Left ventricle myocardium inferior (tissue), 1 donor: ENCODE data around the gene SHE. TPM values are rescaled to one million over a fixed set of nuclear protein-coding genes. Genes with fewer than 3 reads are reported as not detected.

ENCODE experiments used
- DNase-seq: peaks from one replicate; pipeline ENCODE4 v3.0.0-alpha.2; 2020
- H3K27ac ChIP-seq: fragments of 200-600 bp; replicated peaks from 2 replicates; pipeline ENCODE4 v1.8.0; 2021
- H3K27me3 ChIP-seq: fragments of 200-600 bp; 2 replicates; pipeline ENCODE4 v1.8.0; 2021; ENCODE audit warnings: low read depth
- H3K36me3 ChIP-seq: fragments of 200-600 bp; 2 replicates; pipeline ENCODE4 v1.8.0; 2021
- H3K4me1 ChIP-seq: fragments of 200-600 bp; 2 replicates; pipeline ENCODE4 v1.8.0; 2021
- H3K4me3 ChIP-seq: fragments of 200-600 bp; 2 replicates; pipeline ENCODE4 v1.8.0; 2021; ENCODE audit warnings: mild to moderate bottlenecking, moderate library complexity
- H3K9me3 ChIP-seq: fragments of 200-600 bp; replicated peaks from 2 replicates; pipeline ENCODE4 v1.8.0; 2021
- intact Hi-C: fragments of 100-400 bp; cut with micrococcal nuclease; formaldehyde crosslinking; loops from one replicate; pipeline ENCODE4 v1.11.0; 2022
- total RNA-seq: library from RNA; stranded (reverse); fragmentation: NEBNext Ultra II Directional; extraction: Animal tissue kit (Norgen Biotek cat#: 25700); gene quantifications from one replicate; pipeline ENCODE4 v1.2.1, GENCODE V29; 2021
- TF ChIP-seq, protein P1 (sequence below): fragments of 200-600 bp; IDR thresholded peaks from 2 replicates; pipeline ENCODE4 v1.8.0; 2021; ENCODE audit warnings: antibody characterized with exemption, mild to moderate bottlenecking, borderline replicate concordance
- donor health status: DM: no; HTN: yes; CAD: no; lungs with severe emphysema.

SHE gene
- total RNA-seq, 1 donor from 2014 or later = 9.2 TPM

DNA sequence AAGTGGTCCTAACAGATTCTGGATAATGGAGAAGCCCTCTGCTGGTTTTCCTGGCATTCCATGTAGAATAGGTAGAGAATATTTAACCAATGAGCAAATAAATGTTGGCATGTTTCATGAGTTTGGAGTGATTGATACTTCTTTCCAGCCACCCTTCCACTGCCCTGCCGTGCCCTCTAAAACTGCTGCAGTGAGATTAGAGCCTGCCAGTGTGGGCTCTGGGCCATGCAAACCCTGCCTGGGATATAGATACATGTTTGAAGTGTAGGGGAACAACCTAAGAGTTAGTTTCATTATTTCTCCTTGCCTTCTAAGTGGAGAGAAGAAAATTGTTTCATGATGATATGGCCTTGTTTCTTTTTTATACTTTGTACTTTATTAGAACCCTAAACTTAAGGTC is 45.8 kb upstream of the SHE start:
- Histone ChIP-seq H3K9me3 (no peaks in the 10 kb centered on the region), H3K36me3 (peaks cover 48% of the 10 kb centered on the region), H3K4me3 (no peak overlapping the region), H3K27ac (peak overlapping the region; percentile 45), H3K27me3 (no peaks in the 10 kb centered on the region), H3K4me1 (peaks cover 28% of the 10 kb centered on the region)
- intact Hi-C loops = loop anchor here (5.0 kb wide), 1 partner anchor 66 kb away; no protein-coding TSS in a partner anchor
- DNase-seq = peak; percentile 55
- TF ChIP-seq, protein P1, sequence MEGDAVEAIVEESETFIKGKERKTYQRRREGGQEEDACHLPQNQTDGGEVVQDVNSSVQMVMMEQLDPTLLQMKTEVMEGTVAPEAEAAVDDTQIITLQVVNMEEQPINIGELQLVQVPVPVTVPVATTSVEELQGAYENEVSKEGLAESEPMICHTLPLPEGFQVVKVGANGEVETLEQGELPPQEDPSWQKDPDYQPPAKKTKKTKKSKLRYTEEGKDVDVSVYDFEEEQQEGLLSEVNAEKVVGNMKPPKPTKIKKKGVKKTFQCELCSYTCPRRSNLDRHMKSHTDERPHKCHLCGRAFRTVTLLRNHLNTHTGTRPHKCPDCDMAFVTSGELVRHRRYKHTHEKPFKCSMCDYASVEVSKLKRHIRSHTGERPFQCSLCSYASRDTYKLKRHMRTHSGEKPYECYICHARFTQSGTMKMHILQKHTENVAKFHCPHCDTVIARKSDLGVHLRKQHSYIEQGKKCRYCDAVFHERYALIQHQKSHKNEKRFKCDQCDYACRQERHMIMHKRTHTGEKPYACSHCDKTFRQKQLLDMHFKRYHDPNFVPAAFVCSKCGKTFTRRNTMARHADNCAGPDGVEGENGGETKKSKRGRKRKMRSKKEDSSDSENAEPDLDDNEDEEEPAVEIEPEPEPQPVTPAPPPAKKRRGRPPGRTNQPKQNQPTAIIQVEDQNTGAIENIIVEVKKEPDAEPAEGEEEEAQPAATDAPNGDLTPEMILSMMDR = no peak

DNA sequence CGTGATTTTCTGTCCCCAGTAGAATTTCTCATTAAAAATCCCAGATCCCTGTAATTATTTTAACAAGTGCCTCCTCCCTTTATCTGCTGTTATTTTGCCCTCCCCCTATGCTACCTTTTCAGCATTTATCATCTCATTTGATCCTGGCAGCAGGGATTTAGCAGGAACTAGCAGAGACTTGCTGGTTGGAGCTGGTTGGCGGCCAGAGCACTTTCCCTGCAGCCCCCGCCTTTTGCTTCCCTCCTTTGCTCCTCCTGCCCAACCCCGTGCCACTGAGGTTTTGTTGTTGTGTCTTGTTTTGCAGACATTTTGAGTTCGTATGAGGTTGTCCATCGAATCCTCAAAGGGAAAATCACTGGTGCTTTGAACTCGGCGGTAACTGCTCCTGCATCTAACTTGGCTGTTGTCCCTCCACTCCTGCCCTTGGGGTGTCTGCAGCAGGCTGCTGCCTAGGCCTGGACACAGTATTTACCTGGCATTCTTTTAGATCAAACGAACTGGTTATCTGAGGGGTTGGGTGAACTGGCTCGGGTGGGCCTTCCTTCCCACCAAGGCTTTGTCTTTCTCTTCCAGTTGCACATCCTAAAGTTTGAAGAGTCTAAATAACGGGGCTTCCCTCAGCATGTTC is 45.0 kb upstream of the SHE start:
- no peak for DNase-seq
- no peak overlapping the region for H3K4me3 ChIP-seq
- TF ChIP-seq, protein P1 = no peak
- peak overlapping the region; percentile 45 for H3K27ac ChIP-seq
- H3K9me3 ChIP-seq = no peaks in the 10 kb centered on the region
- H3K36me3 ChIP-seq = peaks cover 40% of the 10 kb centered on the region
- peaks cover 27% of the 10 kb centered on the region for H3K4me1 ChIP-seq
- peaks cover 4% of the 10 kb centered on the region for H3K27me3 ChIP-seq
- intact Hi-C loops = loop anchor here (5.0 kb wide), 1 partner anchor 65 kb away; no protein-coding TSS in a partner anchor

DNA sequence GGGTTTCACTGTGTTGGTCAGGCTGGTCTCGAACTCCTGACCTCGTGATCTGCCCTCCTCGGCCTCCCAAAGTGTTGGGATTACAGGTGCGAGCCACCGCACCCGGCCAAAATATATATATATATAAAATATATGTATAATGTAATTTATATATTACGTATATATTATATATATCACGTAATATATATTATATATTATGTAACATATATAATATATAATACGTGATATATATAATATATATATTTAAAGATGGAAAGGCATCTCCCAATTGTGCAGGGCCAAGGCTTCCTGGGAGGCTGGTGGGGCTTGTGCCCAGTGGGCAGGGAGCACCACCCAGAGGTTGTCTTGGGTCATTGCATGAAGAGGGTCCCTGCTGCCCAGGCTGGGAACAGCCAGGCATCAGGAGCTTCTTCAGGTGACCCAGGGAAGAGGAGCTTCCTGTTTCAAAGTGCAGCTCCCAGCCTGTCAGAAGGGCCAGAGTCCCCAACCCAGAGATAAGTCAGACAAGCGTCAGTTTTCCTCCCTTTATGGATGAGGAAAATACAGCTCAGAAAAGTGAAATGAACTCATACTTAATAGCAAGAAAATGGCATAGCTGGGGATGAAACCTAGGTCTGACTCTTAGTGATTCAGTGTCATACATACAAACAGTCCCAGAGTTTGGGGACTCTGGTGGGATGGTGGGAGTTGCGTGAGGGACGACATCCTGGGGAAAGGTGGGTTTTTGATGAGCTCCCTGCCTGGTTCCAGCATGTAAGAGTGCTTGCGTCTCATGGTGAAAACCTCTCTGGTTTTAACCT is 44.3 kb upstream of the SHE start:
- Histone ChIP-seq H3K27me3 (peaks cover 4% of the 10 kb centered on the region), H3K4me3 (no peak overlapping the region), H3K27ac (no peak overlapping the region), H3K9me3 (no peaks in the 10 kb centered on the region), H3K36me3 (peaks cover 32% of the 10 kb centered on the region), H3K4me1 (peaks cover 27% of the 10 kb centered on the region)
- intact Hi-C loops = loop anchor here (5.0 kb wide), 1 partner anchor 64 kb away; no protein-coding TSS in a partner anchor
- TF ChIP-seq, protein P1 = peak; percentile 84
- peak; percentile 37 for DNase-seq

DNA sequence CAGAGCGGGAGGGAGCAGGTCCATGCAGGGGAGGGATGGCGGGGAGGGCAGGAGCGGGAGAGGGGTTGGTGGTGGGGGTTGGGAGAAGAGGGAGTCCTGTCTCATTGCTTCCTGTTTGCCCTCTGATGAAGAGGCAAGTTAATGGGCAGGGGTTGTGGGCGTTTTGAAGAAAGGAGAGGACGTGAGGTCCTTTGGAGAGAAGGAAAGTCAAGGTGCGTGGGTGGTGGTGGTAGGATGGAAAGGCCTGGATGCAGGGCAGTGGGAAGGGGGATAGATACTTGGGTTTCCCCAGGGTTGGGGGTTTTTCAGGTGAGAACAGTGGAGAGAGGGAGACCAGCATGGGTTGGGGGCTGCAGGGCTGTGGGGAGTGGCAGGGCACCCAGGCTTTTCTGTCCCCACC is 39.0 kb upstream of the SHE start:
- no peaks in the 10 kb centered on the region for H3K4me1 ChIP-seq
- no peaks in the 10 kb centered on the region for H3K9me3 ChIP-seq
- no peak overlapping the region for H3K27ac ChIP-seq
- DNase-seq = no peak
- no peak overlapping the region for H3K4me3 ChIP-seq
- TF ChIP-seq, protein P1 = no peak
- intact Hi-C loops = no loop called here
- H3K27me3 ChIP-seq = peaks cover 4% of the 10 kb centered on the region
- H3K36me3 ChIP-seq = no peaks in the 10 kb centered on the region

DNA sequence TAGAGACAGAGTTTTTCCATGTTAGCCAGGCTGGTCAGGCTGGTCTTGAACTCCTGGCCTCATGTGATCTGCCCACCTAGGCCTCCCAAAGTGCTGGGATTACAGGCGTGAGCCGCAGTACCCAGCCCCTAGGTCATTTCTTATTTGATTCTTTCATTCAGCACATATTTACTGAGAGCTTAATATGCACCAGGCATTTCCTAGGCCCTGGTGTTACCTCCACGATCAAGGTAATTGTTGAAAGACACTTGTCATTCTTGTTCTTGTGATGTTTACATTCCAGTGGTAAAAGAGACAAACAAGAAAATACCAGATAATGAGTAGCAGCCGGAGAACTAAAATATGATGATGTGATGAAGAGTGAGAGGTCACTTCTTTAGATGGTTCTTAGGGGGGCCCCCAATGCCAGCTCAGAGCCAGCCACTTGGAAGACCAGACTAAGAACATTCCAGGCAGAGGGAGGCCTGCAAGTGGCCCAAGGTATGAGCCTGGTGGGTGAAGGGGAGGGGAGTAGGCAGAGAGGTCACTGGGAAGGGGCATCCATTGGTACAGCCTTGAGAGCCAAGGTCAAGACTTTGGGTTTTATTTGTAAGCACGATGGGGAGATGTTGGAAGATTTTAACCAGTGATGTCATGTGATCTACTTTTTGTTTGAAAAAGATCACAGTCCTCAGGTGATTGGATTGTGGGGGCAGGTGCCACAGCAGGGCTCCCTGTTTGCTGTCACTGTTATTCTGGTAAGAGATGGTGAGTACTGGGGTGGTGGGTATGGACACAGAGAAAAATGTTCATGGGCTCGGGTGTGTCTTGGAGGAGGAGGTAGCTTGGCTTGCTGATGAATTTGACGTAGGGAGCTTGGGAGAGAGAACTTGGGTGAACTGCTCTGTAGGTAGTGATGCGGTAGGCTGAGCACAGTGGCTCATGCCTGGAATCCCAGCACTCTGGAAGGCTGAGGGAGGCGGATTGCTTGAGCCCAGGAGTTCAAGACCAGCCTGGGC is 37.6 kb upstream of the SHE start:
- Histone ChIP-seq H3K27me3 (peaks cover 4% of the 10 kb centered on the region), H3K4me3 (no peak overlapping the region), H3K9me3 (no peaks in the 10 kb centered on the region), H3K36me3 (no peaks in the 10 kb centered on the region), H3K27ac (no peak overlapping the region), H3K4me1 (no peaks in the 10 kb centered on the region)
- TF ChIP-seq, protein P1 = no peak
- no peak for DNase-seq
- intact Hi-C loops = no loop called here
